KOPT-K1 (cell line): ENCODE data around the gene CAMKK1.

Experiments
- H3K27ac ChIP-seq: fragments of 200-600 bp; sonication (generic); 2 replicates; pipeline ENCODE4 v1.5.1; 2016; ENCODE audit warnings: antibody characterized with exemption, mild to moderate bottlenecking, low read depth, low read length; ENCODE audit not compliant: poor library complexity, severe bottlenecking
- H3K36me3 ChIP-seq: fragments of 200-600 bp; sonication (generic); 2 replicates; pipeline ENCODE4 v1.5.1; 2017; ENCODE audit warnings: antibody characterized with exemption, mild to moderate bottlenecking, low read length, moderate library complexity; ENCODE audit not compliant: insufficient read depth
- H3K9me3 ChIP-seq: fragments of 200-600 bp; sonication (generic); 2 replicates; pipeline ENCODE4 v1.5.1; 2017; ENCODE audit warnings: antibody characterized with exemption, low read length, mild to moderate bottlenecking; ENCODE audit not compliant: insufficient read depth, poor library complexity, severe bottlenecking

CAMKK1 gene

GRCh38 chr17:3910420-3911270, 17.8 kb upstream of the CAMKK1 start:
- Histone ChIP-seq H3K36me3 (no peaks in the 10 kb centered on the region), H3K9me3 (no peaks in the 10 kb centered on the region), H3K27ac (peak overlapping the region; percentile 34)

DNA sequence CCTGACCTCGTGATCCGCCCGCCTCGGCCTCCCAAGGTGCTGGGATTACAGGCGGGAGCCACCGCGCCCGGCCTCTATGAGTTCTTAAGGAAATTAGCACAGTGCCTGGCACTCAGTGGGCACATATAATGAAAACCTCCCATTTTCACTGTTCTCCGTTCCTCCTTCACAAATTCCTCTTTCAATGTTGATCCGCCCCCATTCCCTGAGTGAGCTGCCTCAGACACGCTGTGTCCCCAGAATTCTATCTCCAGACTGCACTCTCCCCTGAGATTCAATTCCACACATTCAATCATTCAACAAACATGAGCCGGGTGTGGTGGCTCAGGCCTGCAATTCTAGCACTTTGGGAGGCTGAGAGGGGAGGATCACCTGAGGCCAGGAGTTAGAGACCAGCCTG, 16.4 kb upstream of the CAMKK1 start:
- no peak overlapping the region for H3K27ac ChIP-seq
- H3K9me3 ChIP-seq, result no peaks in the 10 kb centered on the region
- H3K36me3 ChIP-seq, result no peaks in the 10 kb centered on the region

DNA sequence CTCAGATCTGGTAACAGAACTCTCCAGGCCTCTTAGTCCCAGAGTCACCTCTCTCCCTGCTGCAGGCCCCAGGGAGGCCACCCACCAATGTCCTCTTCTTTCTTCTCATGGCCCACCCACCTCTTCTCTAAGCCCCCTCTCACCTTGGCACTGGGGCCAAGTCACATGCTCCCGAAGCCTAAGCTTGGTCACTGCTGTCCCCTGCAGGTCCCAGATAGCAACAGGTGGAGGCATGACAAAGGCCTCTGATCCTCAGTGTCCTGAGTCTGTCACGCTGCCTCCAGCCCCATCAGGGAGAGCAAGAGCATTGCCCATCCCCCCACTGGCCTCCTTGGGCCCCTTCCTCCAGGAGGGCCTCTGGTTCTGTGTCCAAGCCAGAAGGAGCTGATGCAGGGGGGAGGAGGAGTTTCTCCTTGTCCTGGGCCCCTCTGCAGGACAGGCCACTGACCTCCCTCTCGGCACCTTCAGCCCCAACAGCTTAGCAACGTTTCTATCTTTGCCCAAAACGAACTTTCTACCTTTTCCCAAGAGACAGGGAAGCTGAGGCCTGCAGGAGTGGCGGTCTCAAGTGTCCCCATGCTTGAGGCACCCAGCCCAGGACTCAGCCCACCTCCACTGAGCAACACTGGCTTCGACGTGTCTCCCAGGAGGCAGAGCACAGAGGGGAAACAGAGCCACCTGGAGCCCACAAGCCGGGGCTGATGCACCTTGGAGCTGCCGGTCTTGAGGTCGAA, 14.8 kb upstream of the CAMKK1 start:
- no peaks in the 10 kb centered on the region for H3K36me3 ChIP-seq
- no peaks in the 10 kb centered on the region for H3K9me3 ChIP-seq
- no peak overlapping the region for H3K27ac ChIP-seq

DNA sequence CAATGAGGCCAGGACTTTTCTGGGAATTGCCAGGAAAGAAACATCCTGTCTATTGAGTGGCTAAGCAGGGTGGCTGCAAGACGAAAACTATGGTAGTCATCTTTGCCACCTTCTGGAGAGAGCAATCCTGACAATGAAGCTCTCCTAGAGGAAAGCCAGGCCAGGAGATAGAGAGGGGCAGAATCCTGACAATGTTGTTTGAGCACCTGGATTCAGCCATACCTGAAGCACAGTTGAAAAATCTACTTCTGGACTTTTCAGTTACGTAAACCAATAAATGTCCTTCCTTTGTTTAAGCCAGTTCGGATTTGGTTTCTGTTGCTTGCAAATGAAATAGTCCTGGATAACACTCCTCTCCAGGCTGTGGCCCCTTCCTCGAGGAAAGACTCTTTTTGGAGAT, 14.0 kb upstream of the CAMKK1 start:
- H3K27ac ChIP-seq, result no peak overlapping the region
- H3K9me3 ChIP-seq, result no peaks in the 10 kb centered on the region
- no peaks in the 10 kb centered on the region for H3K36me3 ChIP-seq

DNA sequence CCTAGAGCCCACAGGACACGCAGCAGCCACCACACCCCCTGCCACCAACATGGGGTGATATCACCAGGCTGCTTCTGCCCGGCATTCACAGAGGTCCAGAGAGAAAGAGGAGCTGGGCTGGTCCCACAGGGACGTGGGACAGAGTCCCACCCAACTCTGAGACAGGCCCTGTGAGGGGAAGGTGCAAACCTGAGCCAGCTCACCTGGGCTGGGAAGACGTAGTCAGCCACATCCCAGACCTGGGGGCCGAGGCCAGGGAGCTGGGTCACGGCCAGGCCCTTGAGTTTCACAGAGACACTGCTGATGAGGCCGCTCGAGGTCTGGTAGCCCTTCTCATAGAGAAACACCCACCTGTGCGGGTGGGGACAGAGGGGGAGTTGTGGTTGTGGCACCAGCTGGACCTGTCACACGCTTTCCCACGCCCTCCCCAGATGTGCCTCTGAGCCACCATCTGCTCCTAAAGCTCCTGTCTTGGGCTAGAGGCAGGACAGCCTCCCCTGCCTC, 12.2 kb upstream of the CAMKK1 start:
- Histone ChIP-seq H3K36me3 (no peaks in the 10 kb centered on the region), H3K27ac (no peak overlapping the region)

DNA sequence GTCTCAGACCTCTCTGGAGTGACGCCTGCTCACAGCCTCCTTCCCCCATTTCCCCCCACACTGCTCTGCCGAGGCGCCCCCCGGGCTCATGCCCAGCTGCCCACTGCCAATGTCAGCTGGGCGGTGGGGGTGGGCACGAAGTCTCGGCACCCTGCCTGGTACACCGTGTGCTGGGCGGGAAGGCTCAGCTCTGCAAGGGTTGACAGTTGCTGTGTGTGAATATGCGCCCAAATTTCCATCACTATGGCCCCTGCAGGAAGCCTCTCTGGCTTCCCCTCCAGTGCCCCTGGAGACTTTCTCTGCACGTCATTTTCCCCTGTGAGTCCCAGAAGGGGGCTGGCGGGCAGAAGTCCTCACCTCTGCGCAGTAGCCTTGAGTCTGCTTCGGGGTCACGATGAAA, 11.6 kb upstream of the CAMKK1 start:
- Histone ChIP-seq H3K9me3 (no peaks in the 10 kb centered on the region), H3K27ac (no peak overlapping the region), H3K36me3 (no peaks in the 10 kb centered on the region)

More for the DNA sequence above, 12.2 kb upstream of the CAMKK1 start:
- no peaks in the 10 kb centered on the region for H3K9me3 ChIP-seq

DNA sequence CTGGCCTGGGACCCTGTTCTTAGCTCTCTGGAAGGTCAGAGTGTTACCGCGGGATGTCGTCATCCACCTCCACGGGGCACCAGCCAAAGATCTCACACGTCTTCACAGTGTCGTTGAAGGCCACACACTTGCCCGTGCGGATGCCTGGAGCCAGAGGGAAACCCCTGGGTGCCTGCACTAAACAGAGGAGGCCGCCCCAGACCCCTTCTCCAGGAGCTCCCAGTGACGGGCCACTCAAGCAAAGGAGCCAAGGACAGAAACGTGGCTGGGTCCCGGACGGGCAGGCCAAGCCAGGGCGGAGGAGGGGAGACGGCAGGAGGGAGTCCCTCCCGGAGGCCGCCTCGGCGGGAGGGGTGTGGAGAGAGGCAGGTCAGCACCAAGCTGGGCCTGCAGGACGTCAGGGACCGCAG, 11.0 kb upstream of the CAMKK1 start:
- no peaks in the 10 kb centered on the region for H3K36me3 ChIP-seq
- H3K27ac ChIP-seq, result no peak overlapping the region
- H3K9me3 ChIP-seq, result no peaks in the 10 kb centered on the region

- H3K9me3 ChIP-seq, result no peaks in the 10 kb centered on the region
- no peaks in the 10 kb centered on the region for H3K36me3 ChIP-seq
- H3K27ac ChIP-seq, result no peak overlapping the region
Observed at GRCh38 chr17:3903051-3903825, 10.4 kb upstream of the CAMKK1 start.

DNA sequence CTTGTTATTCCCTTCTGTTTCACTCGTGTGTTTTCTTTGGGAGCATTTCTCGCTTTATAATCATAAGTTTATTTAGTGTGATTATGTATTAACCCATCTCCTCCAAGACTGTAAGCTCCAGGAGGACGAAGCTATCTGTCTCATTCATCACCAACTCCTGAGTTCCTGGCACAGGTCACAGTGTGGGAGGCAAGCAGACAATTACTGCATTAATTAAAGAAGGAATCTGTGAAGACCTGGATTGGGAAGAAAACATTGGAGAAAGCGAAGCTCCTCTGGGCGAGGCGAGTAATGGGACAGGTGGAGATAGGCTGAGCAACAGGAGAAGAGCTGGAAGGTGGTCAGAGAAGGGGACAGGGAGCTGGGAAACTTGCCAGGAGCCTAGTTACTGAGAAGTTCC, 7.8 kb upstream of the CAMKK1 start:
- H3K27ac ChIP-seq, result no peak overlapping the region

GRCh38 chr17:3897731-3898130, 4.9 kb upstream of the CAMKK1 start:
- Histone ChIP-seq H3K36me3 (no peaks in the 10 kb centered on the region), H3K27ac (no peak overlapping the region), H3K9me3 (no peaks in the 10 kb centered on the region)

More for the DNA sequence above, 7.8 kb upstream of the CAMKK1 start:
- Histone ChIP-seq H3K36me3 (no peaks in the 10 kb centered on the region), H3K9me3 (no peaks in the 10 kb centered on the region)

- H3K9me3 ChIP-seq, result no peaks in the 10 kb centered on the region
- H3K27ac ChIP-seq, result no peak overlapping the region
Observed at GRCh38 chr17:3896968-3897235, 4.0 kb upstream of the CAMKK1 start.

DNA sequence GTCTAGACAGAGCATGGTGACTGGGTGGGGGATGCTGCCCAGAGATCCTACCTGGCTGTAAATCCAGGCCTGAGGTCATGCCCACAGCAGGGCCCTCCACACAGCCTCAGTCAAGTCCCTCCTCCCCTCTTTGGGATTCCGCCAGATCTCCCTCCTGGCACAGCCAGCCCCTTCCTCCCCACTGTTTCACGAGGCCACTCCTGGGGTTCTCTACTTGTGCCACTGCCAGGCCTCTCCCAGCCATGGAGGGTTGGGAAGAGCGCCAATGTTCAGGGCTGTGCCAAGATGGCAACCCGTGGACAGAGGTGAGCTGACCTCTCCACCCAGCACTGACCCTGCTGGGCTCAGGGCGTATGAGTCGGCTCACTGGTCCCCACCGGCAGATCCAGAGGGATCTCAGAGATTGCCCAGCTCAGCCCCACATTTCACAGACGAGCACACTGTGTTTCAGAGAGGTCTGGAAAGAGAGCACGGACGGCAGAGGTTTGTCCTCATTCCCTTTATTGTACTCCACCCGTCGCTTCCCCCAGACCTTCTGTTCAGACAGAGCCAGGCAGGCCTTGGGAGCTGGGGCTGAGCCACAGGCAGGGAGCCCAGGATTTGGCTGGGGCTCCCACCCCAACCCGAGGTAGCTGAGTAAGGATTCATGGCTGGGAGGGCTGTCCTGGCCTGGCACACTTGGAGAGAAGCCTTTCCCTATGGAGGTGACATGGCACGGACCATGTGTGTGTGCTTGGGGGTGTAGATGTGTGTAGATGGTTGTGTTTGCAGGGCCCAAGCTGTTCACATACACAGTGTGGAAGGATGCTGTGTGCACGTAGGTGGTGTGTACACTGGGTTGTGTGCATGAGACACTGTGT, 3.5 kb upstream of the CAMKK1 start:
- Histone ChIP-seq H3K9me3 (no peaks in the 10 kb centered on the region), H3K36me3 (no peaks in the 10 kb centered on the region), H3K27ac (no peak overlapping the region)

More at GRCh38 chr17:3896968-3897235, 4.0 kb upstream of the CAMKK1 start:
- no peaks in the 10 kb centered on the region for H3K36me3 ChIP-seq

DNA sequence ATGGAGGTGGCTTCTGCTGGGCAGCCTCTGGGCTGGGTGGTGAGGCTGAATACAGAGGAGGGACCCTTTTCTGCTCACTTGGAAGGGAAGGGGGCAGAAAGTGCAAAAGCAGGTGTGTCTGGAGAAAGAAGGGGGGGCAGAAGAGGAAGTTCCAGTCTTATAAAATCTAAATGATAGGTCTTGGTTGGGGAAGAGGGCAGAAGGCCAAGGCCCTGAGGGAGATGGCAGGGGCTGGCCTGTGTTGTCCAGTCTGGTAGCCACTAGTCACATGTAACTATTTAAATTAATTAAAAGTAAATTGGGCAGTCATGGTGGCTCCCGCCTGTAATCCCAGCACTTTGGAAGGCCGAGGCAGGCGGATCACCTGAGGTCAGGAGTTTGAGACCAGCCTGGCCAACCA, 2.5 kb upstream of the CAMKK1 start:
- no peaks in the 10 kb centered on the region for H3K36me3 ChIP-seq
- no peaks in the 10 kb centered on the region for H3K9me3 ChIP-seq
- no peak overlapping the region for H3K27ac ChIP-seq

GRCh38 chr17:3894911-3895343, 2.1 kb upstream of the CAMKK1 start:
- Histone ChIP-seq H3K36me3 (no peaks in the 10 kb centered on the region), H3K27ac (no peak overlapping the region), H3K9me3 (no peaks in the 10 kb centered on the region)
